Measurements from ENCODE around the gene CHN1.

Gene CHN1

GRCh38 chr2:174791746-174792280, 213.4 kb downstream of the CHN1 start:
- H2AFZ ChIP-seq (ENCODE audit: insufficient read depth, low read length, poor library complexity) = no peak overlapping the region
- H4K8ac ChIP-seq (ENCODE audit: low read depth, low read length) = no peak overlapping the region
- peaks cover 2% of the 10 kb centered on the region for H3K79me1 ChIP-seq (ENCODE audit: low read length)
- H3K4ac ChIP-seq (ENCODE audit: low read depth, low read length) = no peak overlapping the region
- no peak overlapping the region for H3K14ac ChIP-seq (ENCODE audit: low read length)
- H3K9ac ChIP-seq (ENCODE audit: low read length) = no peak overlapping the region
- H4K91ac ChIP-seq (ENCODE audit: low read depth, low read length) = no peak overlapping the region
- H3K23ac ChIP-seq (ENCODE audit: low read length) = no peak overlapping the region
- no peak overlapping the region for H2BK12ac ChIP-seq (ENCODE audit: low read length)
- H3K27me3 ChIP-seq (ENCODE audit: insufficient read depth, low read length) = no peaks in the 10 kb centered on the region
- no peak overlapping the region for H2BK5ac ChIP-seq (ENCODE audit: low read depth, low read length, poor library complexity)
- H3K79me2 ChIP-seq (ENCODE audit: control insufficient read depth, insufficient read depth, low read length, poor library complexity) = no peaks in the 10 kb centered on the region
- H3K4me2 ChIP-seq (ENCODE audit: low read length) = no peak overlapping the region
- H3K4me3 ChIP-seq (ENCODE audit: low read depth, low read length) = no peak overlapping the region
- no CpG with 5 or more reads among the region's 7 CpGs for WGBS (ENCODE audit: extremely low coverage, insufficient coverage, insufficient read length)
- no peak overlapping the region for H2AK5ac ChIP-seq (ENCODE audit: low read length)
- no peak for DNase-seq
- no peak overlapping the region for H3K18ac ChIP-seq (ENCODE audit: low read length)
- no peak overlapping the region for H3K27ac ChIP-seq (ENCODE audit: low read depth, low read length)
- no peaks in the 10 kb centered on the region for H3K36me3 ChIP-seq (ENCODE audit: control insufficient read depth in 1 of 2, insufficient read depth in 2 of 2, low read length in 2 of 2)
- no peak overlapping the region for H4K12ac ChIP-seq (ENCODE audit: low read depth, low read length)
- H3K4me1 ChIP-seq (ENCODE audit: control insufficient read depth in 1 of 2, insufficient read depth in 2 of 2, low read length in 2 of 2) = peaks cover 3 to 4% of the 10 kb centered on the region in 2 experiments
- H2BK120ac ChIP-seq (ENCODE audit: insufficient read depth, low read length, poor library complexity) = no peak overlapping the region
- H3K9me3 ChIP-seq (ENCODE audit: insufficient read depth, low read depth, low read length) = no peaks in the 10 kb centered on the region

DNA sequence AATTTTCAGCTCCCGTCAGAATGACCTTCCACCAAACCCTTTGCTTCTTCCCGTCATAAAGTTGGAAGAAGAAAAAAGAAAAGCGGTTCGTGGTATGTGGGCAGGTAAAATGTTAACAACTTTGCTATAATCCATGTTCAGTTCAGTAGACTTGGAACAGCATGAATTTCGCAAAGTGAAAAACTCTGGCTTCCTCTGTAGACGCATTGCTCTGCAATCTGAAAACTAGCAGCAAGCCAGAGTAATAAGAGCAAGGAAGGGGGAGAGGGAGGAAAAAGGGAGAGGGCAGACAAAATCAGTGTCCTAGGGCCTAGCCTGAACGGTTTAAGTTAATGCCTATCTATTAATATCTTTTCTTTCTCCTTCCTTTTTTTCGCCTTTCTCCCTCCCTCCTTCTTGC, 214.2 kb downstream of the CHN1 start:
- Histone ChIP-seq H3K4me2 (ENCODE audit: low read length) (no peak overlapping the region), H3K4ac (ENCODE audit: low read depth, low read length) (no peak overlapping the region), H2BK120ac (ENCODE audit: insufficient read depth, low read length, poor library complexity) (no peak overlapping the region), H4K8ac (ENCODE audit: low read depth, low read length) (no peak overlapping the region), H2BK5ac (ENCODE audit: low read depth, low read length, poor library complexity) (no peak overlapping the region), H3K4me3 (ENCODE audit: low read depth, low read length) (no peak overlapping the region), H4K91ac (ENCODE audit: low read depth, low read length) (no peak overlapping the region), H3K4me1 (ENCODE audit: control insufficient read depth in 1 of 2, insufficient read depth in 2 of 2, low read length in 2 of 2) (peaks cover 3 to 4% of the 10 kb centered on the region in 2 experiments), H3K23ac (ENCODE audit: low read length) (no peak overlapping the region), H3K79me1 (ENCODE audit: low read length) (peaks cover 2% of the 10 kb centered on the region), H2AK5ac (ENCODE audit: low read length) (no peak overlapping the region), H4K12ac (ENCODE audit: low read depth, low read length) (no peak overlapping the region), H3K27ac (ENCODE audit: low read depth, low read length) (no peak overlapping the region), H3K9me3 (ENCODE audit: insufficient read depth, low read depth, low read length) (no peaks in the 10 kb centered on the region), H3K79me2 (ENCODE audit: control insufficient read depth, insufficient read depth, low read length, poor library complexity) (no peaks in the 10 kb centered on the region), H3K14ac (ENCODE audit: low read length) (no peak overlapping the region), H3K18ac (ENCODE audit: low read length) (no peak overlapping the region), H2AFZ (ENCODE audit: insufficient read depth, low read length, poor library complexity) (no peak overlapping the region), H3K9ac (ENCODE audit: low read length) (no peak overlapping the region), H2BK12ac (ENCODE audit: low read length) (no peak overlapping the region), H3K36me3 (ENCODE audit: control insufficient read depth in 1 of 2, insufficient read depth in 2 of 2, low read length in 2 of 2) (no peaks in the 10 kb centered on the region), H3K27me3 (ENCODE audit: insufficient read depth, low read length) (no peaks in the 10 kb centered on the region)
- no peak for DNase-seq
- WGBS (ENCODE audit: extremely low coverage, insufficient coverage, insufficient read length) = no CpG with 5 or more reads among the region's 8 CpGs

DNA sequence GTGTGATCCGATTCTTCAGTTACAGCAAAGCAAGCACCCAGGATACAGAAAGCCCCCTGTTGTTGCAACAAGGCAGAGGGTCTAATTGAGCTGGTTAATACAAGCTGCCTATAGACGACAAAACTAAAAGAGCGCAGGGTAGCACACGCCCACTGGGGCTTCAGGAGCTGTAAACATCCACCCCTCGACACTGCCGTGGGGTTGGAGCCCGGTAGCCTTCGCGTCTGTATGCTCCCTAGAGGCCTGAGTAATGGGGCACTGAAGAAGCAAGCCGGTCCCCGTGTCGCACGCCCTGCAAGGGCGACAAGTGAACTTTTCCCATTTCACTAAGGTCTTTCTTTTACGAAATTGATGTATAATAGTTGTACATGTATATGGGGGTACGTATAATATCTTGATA, 216.2 kb downstream of the CHN1 start:
- Histone ChIP-seq H3K79me2 (ENCODE audit: control insufficient read depth, insufficient read depth, low read length, poor library complexity) (no peaks in the 10 kb centered on the region), H3K36me3 (ENCODE audit: control insufficient read depth in 1 of 2, insufficient read depth in 2 of 2, low read length in 2 of 2) (no peaks in the 10 kb centered on the region), H3K4me2 (ENCODE audit: low read length) (no peak overlapping the region), H2BK120ac (ENCODE audit: insufficient read depth, low read length, poor library complexity) (no peak overlapping the region), H2BK5ac (ENCODE audit: low read depth, low read length, poor library complexity) (no peak overlapping the region), H4K8ac (ENCODE audit: low read depth, low read length) (no peak overlapping the region), H2AK5ac (ENCODE audit: low read length) (no peak overlapping the region), H2BK12ac (ENCODE audit: low read length) (no peak overlapping the region), H3K4ac (ENCODE audit: low read depth, low read length) (no peak overlapping the region), H3K4me3 (ENCODE audit: low read depth, low read length) (no peak overlapping the region), H4K12ac (ENCODE audit: low read depth, low read length) (no peak overlapping the region), H2AFZ (ENCODE audit: insufficient read depth, low read length, poor library complexity) (no peak overlapping the region), H3K9me3 (ENCODE audit: insufficient read depth, low read depth, low read length) (no peaks in the 10 kb centered on the region), H3K4me1 (ENCODE audit: control insufficient read depth in 1 of 2, insufficient read depth in 2 of 2, low read length in 2 of 2) (peaks cover 3 to 4% of the 10 kb centered on the region in 2 experiments), H3K27ac (ENCODE audit: low read depth, low read length) (no peak overlapping the region), H3K9ac (ENCODE audit: low read length) (no peak overlapping the region), H3K18ac (ENCODE audit: low read length) (no peak overlapping the region), H3K14ac (ENCODE audit: low read length) (no peak overlapping the region), H3K79me1 (ENCODE audit: low read length) (peaks cover 2% of the 10 kb centered on the region), H4K91ac (ENCODE audit: low read depth, low read length) (no peak overlapping the region), H3K27me3 (ENCODE audit: insufficient read depth, low read length) (no peaks in the 10 kb centered on the region), H3K23ac (ENCODE audit: low read length) (no peak overlapping the region)
- no CpG with 5 or more reads among the region's 16 CpGs for WGBS (ENCODE audit: extremely low coverage, insufficient coverage, insufficient read length)
- no peak for DNase-seq

DNA sequence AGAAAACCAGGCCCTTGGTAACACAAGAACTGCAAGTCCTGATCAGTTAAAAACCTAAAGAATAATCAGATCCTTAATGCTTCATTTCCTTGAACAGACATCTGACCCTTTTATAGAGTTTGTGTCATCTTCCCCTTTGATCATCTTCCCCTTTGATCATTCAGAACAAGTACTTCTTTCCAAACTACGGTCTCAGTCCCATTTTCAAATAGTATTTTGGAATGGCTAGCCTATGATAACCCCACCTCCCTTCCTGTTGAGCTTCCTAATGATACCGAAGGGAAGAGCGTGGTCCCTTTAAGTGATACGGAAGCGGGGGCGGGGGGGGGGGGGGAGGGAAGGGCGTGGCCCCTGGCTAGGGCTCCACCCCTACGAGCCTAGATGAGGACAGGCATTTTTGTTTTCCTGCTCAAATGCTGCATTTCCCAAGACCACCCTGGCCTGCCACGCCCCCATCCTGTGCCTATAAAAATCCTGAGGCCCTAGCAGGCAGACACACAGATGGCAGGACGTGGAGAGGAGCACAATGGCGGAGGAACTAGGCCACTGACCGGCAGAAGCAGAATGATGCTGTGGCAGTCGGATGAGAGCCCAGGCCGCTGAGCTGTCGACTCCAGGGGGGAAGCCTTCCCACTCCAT, 216.8 kb downstream of the CHN1 start:
- Histone ChIP-seq H4K91ac (ENCODE audit: low read depth, low read length) (peak overlapping the region; percentile 42), H2BK5ac (ENCODE audit: low read depth, low read length, poor library complexity) (no peak overlapping the region), H3K4me2 (ENCODE audit: low read length) (no peak overlapping the region), H3K79me1 (ENCODE audit: low read length) (peaks cover 2% of the 10 kb centered on the region), H2AK5ac (ENCODE audit: low read length) (no peak overlapping the region), H4K12ac (ENCODE audit: low read depth, low read length) (no peak overlapping the region), H3K36me3 (ENCODE audit: control insufficient read depth in 1 of 2, insufficient read depth in 2 of 2, low read length in 2 of 2) (no peaks in the 10 kb centered on the region), H2BK12ac (ENCODE audit: low read length) (no peak overlapping the region), H2AFZ (ENCODE audit: insufficient read depth, low read length, poor library complexity) (no peak overlapping the region), H3K9me3 (ENCODE audit: insufficient read depth, low read depth, low read length) (no peaks in the 10 kb centered on the region), H3K27ac (ENCODE audit: low read depth, low read length) (peak overlapping the region; percentile 29), H3K79me2 (ENCODE audit: control insufficient read depth, insufficient read depth, low read length, poor library complexity) (no peaks in the 10 kb centered on the region), H3K4me3 (ENCODE audit: low read depth, low read length) (no peak overlapping the region), H3K14ac (ENCODE audit: low read length) (no peak overlapping the region), H3K4me1 (ENCODE audit: control insufficient read depth in 1 of 2, insufficient read depth in 2 of 2, low read length in 2 of 2) (peaks cover 3 to 4% of the 10 kb centered on the region in 2 experiments), H3K9ac (ENCODE audit: low read length) (no peak overlapping the region), H3K27me3 (ENCODE audit: insufficient read depth, low read length) (no peaks in the 10 kb centered on the region), H3K18ac (ENCODE audit: low read length) (no peak overlapping the region), H3K23ac (ENCODE audit: low read length) (no peak overlapping the region), H4K8ac (ENCODE audit: low read depth, low read length) (no peak overlapping the region), H3K4ac (ENCODE audit: low read depth, low read length) (no peak overlapping the region), H2BK120ac (ENCODE audit: insufficient read depth, low read length, poor library complexity) (no peak overlapping the region)
- no CpG with 5 or more reads among the region's 15 CpGs for WGBS (ENCODE audit: extremely low coverage, insufficient coverage, insufficient read length)
- DNase-seq = no peak
